ENCODE results near the gene SMIM41.

GRCh38 chr12:52035190-52035589 is 44.3 kb upstream of the SMIM41 start:
- TF ChIP-seq CTCF (conservative IDR thresholded peaks at IDR 0.05) (no peak), ZFX (IDR thresholded peaks at IDR 0.05) (no peak)
